T-helper 2 cell treated with Interferon-gamma antibody and Interleukin-4, amounts not matched to agents 100 ng/mL and 5 ng/mL, for 36 hours (primary cell): Measurements from ENCODE around the gene LITAFD. TPM values are rescaled to one million over a fixed set of nuclear protein-coding genes. Genes with fewer than 3 reads are reported as not detected.
"Not testable (repeated sequence)": the region's sequence is repeated elsewhere in the genome, so short reads cannot be mapped to it uniquely, and the experiment has no call there.

ENCODE experiments used
- intact Hi-C: fragments of 100-400 bp; cut with micrococcal nuclease; formaldehyde crosslinking; loops from one replicate; pipeline ENCODE4 v1.15.1; 2023
- total RNA-seq: library from RNA; stranded (reverse); gene quantifications from 2 replicates; pipeline ENCODE4 v1.2.3, GENCODE V29; 2022

LITAFD gene
- total RNA-seq, 1 donor from 2014 or later = not detected

DNA sequence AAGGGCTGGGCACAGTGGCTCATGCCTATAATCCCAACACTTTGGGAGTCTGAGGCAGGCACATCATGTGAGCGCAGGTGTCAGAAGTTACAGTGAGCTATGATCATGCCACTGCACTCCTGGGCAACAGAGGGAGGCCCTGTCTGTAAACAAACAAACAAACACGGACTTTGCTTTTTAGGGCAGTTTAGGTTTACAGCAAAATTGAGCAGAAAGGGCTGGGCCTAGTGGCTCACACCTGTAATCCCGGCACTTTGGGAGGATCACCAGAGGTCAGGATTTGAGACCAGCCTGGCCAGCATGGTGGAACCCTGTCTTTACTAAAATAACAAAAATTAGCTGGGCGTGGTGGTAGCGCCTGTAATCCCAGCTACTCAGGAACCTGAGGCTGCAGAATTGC, 10.1 kb upstream of the LITAFD start:
- intact Hi-C loops = no loop called here

DNA sequence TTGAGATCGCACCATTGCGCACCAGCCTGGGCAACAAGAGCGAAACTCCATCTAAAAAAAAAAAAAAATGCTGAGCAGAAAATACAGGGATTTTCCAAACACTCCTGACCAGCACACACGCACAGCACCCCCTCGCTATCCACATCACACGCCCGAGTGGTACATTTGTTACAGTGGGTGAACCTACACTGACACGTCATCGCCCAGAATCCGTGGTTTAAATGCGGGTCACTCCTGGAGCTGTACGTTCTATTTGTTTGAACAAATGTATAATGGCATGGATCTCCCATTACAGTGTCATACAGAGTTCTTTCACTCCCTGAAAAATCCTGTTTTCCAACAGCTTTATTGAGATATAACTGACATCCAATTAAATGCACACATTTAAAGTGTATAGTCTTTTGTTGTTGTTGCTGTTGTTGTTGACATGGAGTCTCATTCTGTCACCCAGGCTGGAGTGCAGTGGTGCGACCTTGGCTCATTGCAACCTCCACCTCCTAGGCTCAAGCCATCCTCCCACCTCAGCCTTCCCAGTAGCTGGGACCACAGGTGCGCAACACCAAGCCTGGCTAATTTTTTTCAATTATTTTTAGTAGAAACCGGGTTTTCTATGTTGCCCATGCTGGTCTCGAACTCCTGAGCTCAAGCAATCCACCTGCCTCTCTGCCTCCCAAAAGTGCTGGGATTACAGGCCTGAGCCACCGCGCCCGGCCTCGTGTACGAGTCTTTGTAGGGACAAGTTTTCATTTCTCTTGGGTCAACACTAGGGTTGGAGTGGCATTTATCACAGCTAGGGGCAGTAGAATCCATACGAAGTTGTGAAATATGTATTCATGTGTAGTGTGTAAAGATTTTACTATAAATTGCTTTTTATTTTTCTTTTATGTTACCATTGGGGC, 8.9 kb upstream of the LITAFD start:
- intact Hi-C loops = no loop called here

DNA sequence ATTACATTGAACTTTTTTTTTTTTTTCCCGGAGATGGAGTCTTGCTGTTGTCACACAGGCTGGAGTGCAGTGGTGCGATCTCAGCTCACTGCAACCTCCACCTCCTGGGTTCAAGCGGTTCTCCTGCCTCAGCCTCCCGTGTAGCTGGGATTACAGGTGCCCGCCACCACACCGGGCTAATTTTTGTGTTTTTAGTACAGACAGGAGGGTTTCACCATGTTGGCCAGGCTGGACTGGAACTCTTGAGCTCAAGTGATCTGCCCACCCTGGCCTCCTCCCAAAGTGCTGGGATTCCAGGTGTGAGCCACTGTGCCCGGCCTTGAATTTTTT, 8.3 kb upstream of the LITAFD start:
- intact Hi-C loops = not testable (repeated sequence)

DNA sequence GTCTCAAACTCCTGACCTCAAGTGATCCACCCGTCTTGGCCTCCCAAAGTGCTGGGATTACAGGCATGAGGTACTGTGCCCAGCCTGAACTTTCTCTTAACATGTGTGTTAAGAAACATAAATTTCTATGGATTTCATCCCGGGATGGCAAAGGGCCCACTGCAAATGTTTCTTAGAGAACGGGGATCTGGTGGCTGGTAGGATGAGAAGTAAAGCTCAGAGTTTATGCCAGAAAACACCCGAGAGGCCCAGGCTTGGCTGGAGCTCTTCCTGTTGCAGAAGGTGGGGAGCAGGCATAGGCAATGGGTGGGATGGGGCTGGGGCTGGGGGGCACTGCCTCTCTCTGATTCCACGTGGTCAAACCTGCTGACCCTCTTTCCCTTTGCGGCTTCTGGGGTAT, 7.8 kb upstream of the LITAFD start:
- intact Hi-C loops = no loop called here

DNA sequence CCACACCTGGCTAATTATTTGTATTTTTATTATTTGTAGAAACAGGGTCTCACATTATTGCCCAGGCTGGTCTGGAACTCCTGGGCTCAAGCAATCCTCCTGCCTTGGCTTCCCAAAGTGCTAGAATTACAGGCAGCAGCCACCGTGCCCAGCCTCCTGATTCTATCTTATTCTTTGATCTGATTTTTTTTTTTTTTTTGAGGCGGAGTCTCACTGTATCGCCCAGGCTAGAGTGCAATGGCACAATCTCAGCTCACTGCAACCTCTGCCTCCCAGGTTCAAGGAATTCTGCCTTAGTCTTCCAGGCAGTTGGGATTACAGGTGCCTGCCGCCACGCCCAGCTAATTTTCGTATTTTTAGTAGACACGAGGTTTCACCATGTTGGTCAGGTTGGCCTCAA, 6.8 kb upstream of the LITAFD start:
- intact Hi-C loops = not testable (repeated sequence)

DNA sequence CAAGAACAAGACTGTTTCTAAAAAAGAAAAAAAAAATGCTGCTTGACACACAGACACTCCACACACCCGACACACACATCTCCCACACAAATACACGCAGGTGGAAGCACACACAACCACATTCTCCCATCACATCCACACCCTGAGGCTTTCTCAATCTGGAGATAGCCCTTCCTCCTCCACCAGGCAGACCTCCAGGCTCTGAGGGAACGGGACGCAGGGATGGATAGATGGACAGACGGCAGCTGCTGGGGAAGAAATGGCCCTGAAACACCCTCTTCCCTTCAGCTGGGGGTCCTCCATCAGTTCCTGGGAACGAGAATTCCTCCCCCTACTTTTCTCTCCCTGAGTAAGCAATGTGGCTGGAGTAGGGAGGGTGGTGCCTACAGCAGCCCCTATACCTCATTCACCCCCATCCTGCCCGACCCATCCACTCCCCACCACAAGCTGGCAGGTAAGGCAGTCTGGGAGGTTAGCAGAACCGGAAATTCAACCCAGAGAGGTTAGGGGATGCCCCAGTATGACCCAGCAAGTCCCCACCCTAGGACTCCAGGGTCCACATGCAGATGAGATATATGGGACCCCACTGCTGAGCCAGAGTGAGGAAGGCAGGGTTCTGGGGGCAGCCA, 4.1 kb upstream of the LITAFD start:
- intact Hi-C loops = no loop called here

DNA sequence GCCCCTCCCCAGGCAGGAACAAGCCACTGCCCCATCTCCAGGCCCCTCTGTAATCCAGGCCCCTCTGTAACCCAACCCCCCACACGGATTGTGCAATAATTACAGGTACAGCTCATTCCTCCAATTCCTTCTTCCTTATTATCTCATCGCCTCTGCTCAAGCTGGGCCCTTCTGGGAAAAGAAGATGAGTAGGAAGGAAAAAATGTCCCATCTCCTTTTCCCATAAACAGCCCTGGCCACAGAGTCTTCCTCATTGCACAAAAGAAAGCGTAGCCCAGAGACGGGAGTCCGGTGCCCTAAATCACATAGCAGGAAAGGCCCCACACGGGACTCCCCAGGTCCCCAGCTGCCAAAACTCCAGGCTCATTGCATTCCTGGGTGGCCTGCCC, 3.6 kb upstream of the LITAFD start:
- intact Hi-C loops = no loop called here

DNA sequence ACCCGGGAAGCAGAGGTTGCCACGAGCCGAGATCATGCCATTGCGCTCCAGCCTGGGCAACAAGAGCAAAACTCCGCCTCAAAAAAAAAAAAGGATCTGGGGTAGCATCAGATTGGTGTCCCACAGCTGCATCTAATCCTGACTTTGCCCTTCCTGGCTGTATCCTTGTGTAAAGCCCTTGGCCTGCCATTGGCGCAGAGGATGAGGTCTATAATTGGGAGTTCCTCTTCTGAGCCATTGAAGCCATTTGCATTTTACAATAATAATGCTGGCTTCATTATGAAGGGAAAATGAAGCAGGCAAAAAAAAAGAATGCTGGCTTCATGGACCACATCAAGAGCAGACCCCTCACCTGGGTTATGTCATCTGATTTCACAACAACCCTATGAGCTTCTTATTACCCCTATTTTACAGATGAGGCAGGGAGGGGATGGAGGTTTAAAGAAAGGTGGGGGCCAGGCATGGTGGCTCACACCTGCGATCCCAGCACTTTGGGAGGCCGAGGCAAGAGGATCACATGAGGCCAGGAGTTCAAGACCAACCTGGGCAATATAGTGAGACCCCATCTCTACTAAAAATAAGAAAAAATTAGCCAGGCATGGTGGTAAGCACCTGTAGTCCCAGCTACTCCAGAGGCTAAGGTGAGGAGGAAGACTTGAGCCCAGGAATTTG, 1.2 kb upstream of the LITAFD start:
- intact Hi-C loops = loop anchor here (1.0 kb wide), 3 partner anchors 13 to 314 kb away; no protein-coding TSS in a partner anchor

DNA sequence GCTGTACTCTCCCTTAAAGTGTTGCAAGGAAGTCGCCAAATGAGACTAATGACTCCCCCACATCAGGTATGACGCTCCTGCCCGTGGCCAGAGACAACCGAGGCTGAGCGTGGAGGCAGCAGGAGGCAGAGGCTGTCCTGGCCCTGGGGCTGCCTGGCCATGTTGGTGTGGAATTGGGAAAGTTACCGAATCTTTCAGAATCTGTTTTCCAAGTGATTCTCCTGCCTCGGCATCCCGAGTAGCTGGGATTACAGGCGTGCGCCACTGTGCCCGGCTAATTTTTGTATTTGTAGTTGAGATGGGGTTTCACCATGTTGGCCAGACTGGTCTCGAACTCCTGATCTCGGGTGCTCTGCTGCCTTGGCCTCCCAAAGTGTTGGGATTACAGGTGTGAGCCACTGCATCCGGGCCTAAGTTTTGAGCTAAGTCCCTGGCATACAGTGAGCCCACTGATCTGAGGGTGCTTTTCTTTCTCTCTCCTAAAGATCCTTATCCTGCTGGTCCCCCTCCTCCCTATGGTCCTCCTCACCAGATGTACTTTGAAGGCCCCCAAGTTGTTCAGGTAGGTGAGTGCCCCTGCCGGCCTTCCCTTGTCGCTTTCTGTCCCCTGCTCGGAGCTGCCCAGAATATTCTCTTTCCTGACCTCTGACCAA, 700 bp downstream of the LITAFD start:
- intact Hi-C loops = no loop called here

DNA sequence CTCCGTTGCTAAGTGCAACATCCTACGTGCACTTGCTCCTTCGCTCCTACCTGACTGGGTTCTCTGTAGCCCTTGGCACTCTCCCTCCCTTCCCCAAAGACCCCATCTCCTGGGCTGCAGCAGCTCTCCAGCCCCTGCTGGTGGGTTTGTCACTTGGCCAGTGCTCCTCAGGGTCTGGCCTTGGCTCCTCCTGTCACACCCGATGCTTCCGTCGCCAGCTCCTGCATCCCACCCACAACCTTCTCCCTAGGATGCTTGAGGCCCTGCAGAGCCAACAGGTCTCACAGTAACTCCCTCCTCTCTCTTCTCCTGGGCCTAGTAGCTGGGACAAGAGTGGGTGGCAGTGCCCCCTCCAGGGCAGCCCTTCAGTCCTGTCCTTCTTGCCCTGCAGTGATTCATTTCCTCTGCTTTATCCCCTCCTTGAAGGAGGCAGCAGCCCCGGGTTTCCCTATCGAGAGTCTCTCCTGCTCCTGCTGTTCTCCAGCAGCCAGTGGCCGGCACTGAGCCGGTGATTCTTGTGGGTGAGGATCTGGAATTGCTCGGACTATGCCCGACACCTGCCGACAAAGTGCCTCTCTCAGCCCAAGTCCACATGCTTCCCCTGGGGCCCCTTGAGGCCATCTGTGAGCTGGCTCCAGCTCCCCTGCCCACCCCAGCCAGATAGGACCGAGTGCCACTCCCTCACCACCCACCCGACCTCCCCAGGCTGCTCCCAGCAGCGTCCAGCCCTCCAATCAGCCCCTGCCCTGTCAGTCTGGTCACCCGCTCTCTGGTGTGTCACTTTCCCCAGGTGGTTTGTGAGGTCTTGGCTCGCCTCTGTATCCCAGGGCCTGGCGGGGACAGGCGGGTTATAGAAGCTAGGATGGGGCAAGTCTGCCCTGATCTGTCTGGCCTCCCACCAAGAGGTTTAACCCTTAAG, 3.8 kb downstream of the LITAFD start:
- intact Hi-C loops = no loop called here

DNA sequence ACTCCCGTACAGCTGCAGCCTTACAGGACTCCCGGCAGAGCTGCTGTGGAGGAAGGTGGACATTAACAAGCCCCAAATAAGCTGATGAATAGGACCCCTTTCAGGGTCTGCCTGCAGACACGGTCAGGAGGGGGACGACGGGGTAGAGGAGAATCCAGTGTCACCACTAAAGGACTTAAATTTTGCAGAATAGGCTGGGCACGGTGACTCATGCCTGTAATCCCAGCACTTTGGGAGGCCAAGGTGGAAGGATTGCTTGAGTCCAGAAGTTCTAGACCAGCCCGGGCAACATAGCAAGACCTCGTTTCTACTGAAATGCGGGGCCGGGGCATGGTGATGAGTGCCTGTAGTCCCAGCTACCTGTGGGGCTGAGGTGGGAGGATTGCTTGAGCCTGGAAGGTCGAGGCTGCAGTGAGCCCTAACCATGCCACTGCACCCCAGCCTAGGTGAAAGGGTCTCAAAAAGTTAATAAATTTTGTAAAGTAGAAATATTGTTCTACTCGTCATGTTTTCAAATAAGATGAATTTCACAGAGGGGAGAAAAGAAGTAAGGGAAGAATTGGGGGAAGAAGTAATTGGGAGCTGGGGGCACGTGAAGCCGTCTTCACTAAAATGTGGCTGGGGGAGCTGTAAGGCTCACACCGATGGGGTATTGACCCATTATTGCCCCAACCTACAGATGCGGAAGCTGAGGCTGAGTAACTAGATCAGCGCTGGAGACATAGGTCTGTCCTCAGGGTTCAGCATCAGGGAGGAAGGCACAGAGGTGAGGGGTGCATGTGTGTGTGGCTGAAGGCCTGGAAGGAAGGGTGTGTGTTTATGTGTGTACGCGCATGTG, 4.7 kb downstream of the LITAFD start:
- intact Hi-C loops = no loop called here

DNA sequence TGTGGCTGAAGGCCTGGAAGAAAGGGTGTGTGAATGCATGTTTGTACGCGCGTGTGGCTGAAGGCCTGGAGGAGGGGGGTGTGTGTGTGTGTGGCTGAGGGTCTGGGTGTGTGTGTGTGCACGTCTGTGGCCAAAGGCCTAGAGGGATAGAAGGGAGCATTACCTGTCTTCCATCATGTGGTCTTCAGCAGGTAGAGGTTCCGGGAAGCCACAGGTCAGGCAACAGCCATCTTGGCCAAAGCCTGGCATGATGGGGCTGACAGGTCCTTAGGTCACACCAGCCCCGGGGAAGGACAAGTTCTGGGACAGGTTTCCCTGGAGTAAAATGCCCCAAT, 5.2 kb downstream of the LITAFD start:
- intact Hi-C loops = no loop called here

DNA sequence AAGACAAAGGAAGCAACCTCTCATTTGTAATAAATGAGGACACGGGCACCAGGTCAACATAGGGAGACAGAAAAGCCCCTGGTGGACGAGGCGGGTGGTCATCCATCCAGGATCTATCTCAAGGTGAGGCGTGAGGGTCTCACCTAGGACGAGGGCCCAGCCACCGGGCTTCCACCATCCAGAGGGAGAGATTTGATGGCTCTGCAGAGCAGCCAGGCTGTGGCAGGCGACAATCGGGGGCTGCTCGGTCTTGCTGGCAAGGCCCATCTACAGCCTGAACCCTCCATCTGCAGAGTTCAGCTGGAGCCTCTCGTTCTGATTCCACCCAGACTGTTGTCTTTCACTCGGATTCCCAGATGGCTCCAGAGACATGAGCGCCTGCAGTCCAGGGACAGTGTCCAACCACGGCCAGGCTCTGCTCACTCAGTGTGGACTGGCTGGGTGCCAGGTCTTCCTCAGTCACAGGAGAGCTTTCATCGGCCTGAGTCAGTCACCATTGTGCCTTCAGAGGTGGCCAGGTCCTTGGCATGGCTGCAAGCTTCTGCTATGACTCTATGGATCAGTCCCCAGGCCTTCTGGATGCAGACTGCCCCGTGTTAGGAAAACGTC, 5.9 kb downstream of the LITAFD start:
- intact Hi-C loops = no loop called here

DNA sequence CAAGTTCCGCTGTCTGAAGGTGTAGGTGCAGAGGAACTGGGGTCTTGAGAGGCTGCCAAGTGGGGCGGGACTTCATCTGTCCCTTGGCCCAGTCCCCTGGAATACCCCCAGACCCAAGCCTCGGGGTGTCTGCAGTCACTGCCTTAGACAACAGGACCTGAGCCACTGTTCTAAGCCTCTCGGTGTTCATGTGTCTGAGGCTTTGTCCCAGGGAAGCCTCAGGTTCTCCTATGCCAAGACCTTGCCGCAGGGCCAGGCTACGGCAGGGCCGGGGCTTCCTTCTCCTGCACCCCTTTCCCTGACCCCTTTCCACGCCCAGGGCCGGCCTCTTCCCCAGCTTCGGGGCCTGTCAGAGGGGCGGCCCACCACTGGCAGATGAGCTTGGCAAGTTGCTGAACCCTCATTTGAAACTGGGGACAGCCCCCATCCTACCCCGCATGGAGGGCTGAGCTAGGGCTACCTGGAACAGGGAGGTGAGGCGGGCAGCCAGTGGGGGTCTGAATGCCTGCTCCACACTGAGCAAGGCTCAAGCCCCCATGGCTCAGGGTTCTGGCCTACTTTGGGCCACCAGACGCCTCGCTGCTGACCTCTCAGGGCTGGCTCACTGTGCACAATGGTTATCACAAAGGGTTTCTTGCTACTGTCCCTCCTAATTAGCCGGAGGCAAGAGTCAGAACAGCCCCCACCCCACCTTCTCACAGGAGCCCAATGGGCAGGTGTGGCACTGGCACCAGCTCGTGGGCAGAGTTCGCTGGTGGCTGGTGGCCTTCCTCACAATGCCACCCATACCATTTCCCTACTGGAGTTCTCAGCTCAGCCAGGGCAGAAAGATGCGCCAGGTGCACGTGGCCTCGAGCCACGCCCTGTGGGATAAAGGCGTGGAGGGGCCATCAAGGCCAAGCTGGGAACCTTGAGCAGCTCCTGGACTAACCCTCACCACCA, 7.1 kb downstream of the LITAFD start:
- intact Hi-C loops = no loop called here

DNA sequence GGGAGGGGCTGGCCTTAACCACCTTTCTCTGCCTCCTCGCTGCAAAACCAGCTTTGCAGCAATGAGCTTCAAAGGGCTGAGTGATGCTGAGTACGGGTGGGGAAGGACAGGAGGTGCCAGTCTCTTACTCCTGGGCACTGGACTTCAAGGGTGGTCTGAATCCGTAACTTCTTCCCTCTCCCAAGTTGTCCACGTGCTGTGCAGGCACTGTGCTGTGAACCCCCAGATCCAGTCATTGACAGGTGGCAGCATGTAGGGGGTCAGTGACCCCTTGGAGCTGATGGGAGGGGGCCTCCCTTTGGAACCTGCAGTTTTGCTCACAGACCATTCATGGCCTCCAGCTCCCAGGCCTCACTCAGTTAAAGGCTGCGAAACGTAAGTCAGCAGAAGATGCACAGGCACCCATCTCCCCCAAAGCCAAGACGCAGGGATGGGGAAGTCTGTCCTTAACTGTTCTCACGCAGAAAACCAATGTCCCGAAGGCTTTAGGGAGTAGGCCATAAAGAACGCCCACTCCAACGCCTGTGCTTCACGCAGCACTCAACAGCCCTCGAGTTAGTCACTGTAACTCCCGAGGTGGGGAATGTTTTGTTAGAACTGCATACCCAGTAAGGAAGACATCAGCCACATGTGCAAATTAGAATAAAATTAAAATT, 7.9 kb downstream of the LITAFD start:
- intact Hi-C loops = no loop called here

DNA sequence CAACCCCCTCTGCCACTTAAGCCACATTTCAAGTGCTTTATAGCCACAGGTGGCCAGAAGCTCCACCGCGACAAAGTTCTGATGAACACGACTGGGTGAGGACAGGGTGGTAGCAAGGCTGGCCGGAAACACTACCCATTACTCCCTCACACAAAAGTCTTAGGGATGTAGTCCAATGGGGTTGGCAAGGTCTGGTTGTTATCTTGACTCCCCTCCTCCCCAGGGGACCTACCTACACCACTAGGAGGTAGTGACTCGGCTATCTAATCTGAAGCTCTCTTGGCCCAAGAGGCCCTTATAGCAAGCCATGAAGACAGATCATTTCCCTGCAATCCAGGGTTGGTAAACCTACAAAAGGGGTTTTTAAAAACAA, 8.4 kb downstream of the LITAFD start:
- intact Hi-C loops = no loop called here

DNA sequence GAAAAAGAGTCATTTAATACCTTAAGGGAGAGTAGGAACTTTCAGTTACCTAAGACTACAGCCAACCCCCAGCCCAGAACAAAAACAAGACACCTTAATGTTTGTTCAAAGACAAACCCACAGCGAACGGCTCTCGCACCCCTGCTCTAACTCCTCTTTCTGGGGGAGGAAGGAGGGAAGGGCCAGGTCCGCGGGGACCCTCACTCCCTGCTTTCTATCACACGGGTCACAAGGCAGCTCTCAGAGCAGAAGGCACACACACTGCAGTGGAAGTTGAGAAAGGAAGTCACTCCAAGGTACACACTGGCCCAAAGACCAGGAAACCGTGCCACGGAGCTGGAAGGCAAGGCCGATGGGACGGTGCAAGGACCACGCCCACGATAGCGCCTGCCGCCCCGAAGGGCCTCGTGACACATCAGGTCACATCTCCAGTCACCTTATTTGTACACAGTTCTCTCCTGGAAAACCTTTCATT, 10.0 kb downstream of the LITAFD start:
- intact Hi-C loops = no loop called here

DNA sequence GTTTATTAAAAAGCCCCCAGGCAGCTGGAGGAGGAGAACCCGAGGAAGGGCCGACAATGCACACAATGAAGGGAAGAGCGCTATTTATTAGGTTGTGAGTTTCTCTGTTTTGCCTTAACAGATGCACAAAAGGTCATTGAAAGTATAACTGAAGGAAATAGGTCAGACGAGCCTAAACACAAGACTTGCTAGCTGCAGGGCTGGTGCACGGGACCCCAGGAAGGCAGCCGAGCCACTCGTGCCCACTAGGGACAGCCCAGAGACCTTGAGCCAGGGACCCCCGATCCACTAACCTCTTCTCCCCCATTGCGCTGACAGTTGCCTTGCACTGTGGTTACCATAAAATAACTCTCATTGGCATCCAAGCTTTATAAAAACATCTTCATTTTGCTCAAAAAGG, 11.3 kb downstream of the LITAFD start:
- intact Hi-C loops = no loop called here
